Measurements from ENCODE around the gene TEX264. TPM values are rescaled to one million over a fixed set of nuclear protein-coding genes. Genes with fewer than 3 reads are reported as not detected.
"Not testable (repeated sequence)": the region's sequence is repeated elsewhere in the genome, so short reads cannot be mapped to it uniquely, and the experiment has no call there.

Gene TEX264
- total RNA-seq, 2 donors from 2014 or later: 27.0 to 31.9 TPM

DNA sequence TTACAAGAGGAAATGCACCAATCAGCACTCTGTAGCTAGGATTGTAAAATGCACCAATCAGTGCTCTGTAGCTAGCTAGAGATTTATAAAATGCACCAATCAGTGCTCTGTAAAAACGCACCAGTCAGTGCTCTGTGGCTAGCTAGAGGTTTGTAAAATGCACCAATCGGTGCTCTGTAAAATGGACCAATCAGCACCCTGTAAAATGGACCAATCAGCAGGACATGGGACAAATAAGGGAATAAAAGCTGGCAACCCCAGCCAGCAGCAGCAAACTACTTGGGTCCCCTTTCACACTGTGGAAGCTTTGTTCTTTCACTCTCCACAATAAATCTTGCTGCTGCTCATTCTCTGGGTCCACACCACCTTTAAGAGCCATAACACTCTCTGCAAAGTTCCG is 71.3 kb downstream of the TEX264 start:
- not testable (repeated sequence) for H3K9me3 Mint-ChIP-seq; H3K36me3 Mint-ChIP-seq; H3K27ac Mint-ChIP-seq; H3K4me3 Mint-ChIP-seq; DNase-seq (ENCODE audit: low spot score); H3K4me1 Mint-ChIP-seq (ENCODE audit: low read depth in 2 of 2); ATAC-seq
- peaks cover 14% of the 10 kb centered on the region in 2 donors for H3K27me3 Mint-ChIP-seq

DNA sequence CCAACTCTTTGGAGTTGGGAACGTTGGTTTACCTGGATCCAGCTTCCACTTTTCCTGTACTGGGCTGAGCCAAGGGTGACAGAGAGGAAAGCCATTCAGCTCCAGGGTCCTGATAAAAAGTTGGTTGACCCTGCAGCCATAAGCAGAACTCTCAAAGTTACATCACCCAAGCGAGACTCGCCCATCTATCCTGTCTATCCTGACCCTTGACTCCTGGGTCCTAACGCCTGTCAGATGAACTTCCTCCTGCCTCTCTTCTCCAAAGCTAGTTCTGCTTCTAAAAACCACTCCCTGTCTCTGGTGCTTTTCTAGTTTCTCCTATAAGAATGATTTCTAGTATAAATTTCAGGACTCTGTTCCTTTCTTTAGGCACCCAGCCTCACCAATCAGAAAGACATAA is 71.9 kb downstream of the TEX264 start:
- H3K4me3 Mint-ChIP-seq; DNase-seq (ENCODE audit: low spot score); ATAC-seq; H3K4me1 Mint-ChIP-seq (ENCODE audit: low read depth in 2 of 2); H3K9me3 Mint-ChIP-seq; H3K36me3 Mint-ChIP-seq: not testable (repeated sequence)
- Mint-ChIP-seq H3K27me3 (peaks cover 13% of the 10 kb centered on the region in 2 donors), H3K27ac (peak overlapping the region in 1 of 2 donors; percentile 31)

- peaks cover 4 to 6% of the 10 kb centered on the region in 2 donors for H3K4me1 Mint-ChIP-seq (ENCODE audit: low read depth in 2 of 2)
- H3K4me3 Mint-ChIP-seq: no peak overlapping the region
- no peak overlapping the region for H3K27ac Mint-ChIP-seq
- no peak for ATAC-seq
- peaks cover 4 to 7% of the 10 kb centered on the region in 2 donors for H3K27me3 Mint-ChIP-seq
- no peaks in the 10 kb centered on the region for H3K36me3 Mint-ChIP-seq
- DNase-seq (ENCODE audit: low spot score): no peak
- H3K9me3 Mint-ChIP-seq: no peaks in the 10 kb centered on the region
Measured at GRCh38 chr3:51747840-51748239, 76.8 kb downstream of the TEX264 start.

DNA sequence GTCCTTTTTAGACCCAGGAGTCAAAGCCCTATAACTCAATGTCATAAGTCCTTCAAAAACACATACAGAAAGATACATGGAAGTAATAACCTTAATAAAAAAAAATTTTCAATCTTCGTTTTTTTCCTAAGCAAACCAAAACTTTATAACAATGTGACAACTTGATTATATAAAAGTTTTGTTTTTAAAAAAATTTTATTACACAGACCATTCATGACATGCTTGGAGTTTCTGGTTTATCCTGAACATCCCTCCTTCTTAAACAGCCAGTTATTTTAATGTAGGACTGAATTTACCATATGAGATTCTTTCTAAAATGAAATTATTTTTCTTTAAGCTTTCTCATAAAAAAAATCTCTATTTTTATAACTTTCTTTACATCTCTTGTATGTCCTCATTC is 77.3 kb downstream of the TEX264 start:
- ATAC-seq (no peak), DNase-seq (ENCODE audit: low spot score) (no peak)
- Mint-ChIP-seq H3K27ac (no peak overlapping the region), H3K27me3 (peaks cover 6 to 12% of the 10 kb centered on the region in 2 donors), H3K4me3 (no peak overlapping the region), H3K9me3 (no peaks in the 10 kb centered on the region), H3K36me3 (no peaks in the 10 kb centered on the region), H3K4me1 (ENCODE audit: low read depth in 2 of 2) (peaks cover 0 to 2% of the 10 kb centered on the region in 2 donors)

- no peak overlapping the region for H3K4me3 Mint-ChIP-seq
- no peaks in the 10 kb centered on the region for H3K4me1 Mint-ChIP-seq (ENCODE audit: low read depth in 2 of 2)
- H3K27ac Mint-ChIP-seq: no peak overlapping the region
- ATAC-seq (no peak), DNase-seq (ENCODE audit: low spot score) (no peak)
- no peaks in the 10 kb centered on the region for H3K9me3 Mint-ChIP-seq
- peaks cover 6% of the 10 kb centered on the region for H3K36me3 Mint-ChIP-seq
- peaks cover 15 to 21% of the 10 kb centered on the region in 2 donors for H3K27me3 Mint-ChIP-seq
Measured at GRCh38 chr3:51750878-51751277, 79.8 kb downstream of the TEX264 start.

GRCh38 chr3:51751287-51751686 is 80.2 kb downstream of the TEX264 start:
- peaks cover 18 to 25% of the 10 kb centered on the region in 2 donors for H3K27me3 Mint-ChIP-seq
- ATAC-seq: no peak

More at GRCh38 chr3:51751287-51751686, 80.2 kb downstream of the TEX264 start:
- Mint-ChIP-seq H3K4me1 (ENCODE audit: low read depth in 2 of 2) (no peaks in the 10 kb centered on the region), H3K4me3 (no peak overlapping the region), H3K36me3 (peaks cover 7% of the 10 kb centered on the region), H3K9me3 (no peaks in the 10 kb centered on the region), H3K27ac (no peak overlapping the region)
- DNase-seq (ENCODE audit: low spot score): no peak

Other genes with a start within 250 kb of the TEX264 start
- 10 to 100 TPM; 40.0 to 46.9 TPM for gene DCAF1, start 171.2 kb upstream of the TEX264 start, total RNA-seq
- 10 to 100 TPM; 45.5 to 63.4 TPM for gene RAD54L2, start 132.5 kb upstream of the TEX264 start, total RNA-seq
- 1 to 10 TPM in 1 of 2 donors, under 1 TPM in 1; 0.90 to 1.0 TPM for gene GRM2, start 35.8 kb downstream of the TEX264 start, total RNA-seq
- not detected for gene IQCF6, start 108.0 kb downstream of the TEX264 start, total RNA-seq
- gene IQCF2, start 190.4 kb downstream of the TEX264 start, total RNA-seq: not detected
- not detected for gene IQCF5, start 204.3 kb downstream of the TEX264 start, total RNA-seq
- not detected for gene IQCF1, start 232.1 kb downstream of the TEX264 start, total RNA-seq